GM18870 (cell line): ENCODE data around the gene DPY19L3.
"Not testable (repeated sequence)": the region's sequence is repeated elsewhere in the genome, so short reads cannot be mapped to it uniquely, and the experiment has no call there.

Experiments used
- ATAC-seq: cut with Tn5 transposase; IDR thresholded peaks from one replicate; pipeline ENCODE4 v1.9.1; 2021; ENCODE audit warnings: moderate library complexity; ENCODE audit not compliant: unreplicated experiment

Gene DPY19L3

GRCh38 chr19:32438751-32439150, 33.2 kb downstream of the DPY19L3 start:
- ATAC-seq: no peak

DNA sequence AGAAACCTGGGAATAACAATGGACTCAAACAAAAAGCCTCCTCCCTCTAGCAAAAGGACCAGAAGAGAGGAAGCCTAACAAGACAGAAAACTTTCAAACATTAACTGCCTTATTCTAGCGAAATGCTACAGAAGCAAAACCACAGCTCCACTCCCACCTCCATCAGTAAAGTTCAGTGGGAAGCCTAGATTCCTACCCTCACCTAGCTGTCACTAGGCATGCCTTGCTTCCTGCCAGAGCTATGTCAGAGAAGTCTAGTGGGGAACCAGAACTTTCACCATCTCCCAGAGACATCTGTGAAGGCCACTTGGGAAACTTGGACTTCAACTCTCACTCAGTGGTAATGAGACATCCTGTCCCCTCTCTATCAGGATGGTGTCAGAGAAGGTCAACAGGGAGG, 37.1 kb downstream of the DPY19L3 start:
- no peak for ATAC-seq

DNA sequence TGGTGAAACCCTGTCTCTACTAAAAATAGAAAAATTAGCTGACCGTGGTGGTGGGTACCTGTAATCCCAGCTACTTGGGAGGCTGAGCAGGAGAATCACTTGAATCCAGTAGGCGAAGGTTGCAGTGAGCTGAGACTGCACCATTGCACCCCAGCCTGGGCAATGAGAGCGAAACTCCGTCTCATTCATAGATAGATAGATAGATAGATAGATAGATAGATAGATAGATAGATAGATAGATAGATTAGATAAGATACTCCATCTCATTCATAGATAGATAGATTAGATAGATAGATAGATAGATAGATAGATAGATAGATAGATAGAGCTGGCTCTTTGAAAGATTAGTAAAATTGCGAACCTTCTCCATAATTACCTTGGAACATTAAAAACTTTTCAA, 42.0 kb downstream of the DPY19L3 start:
- not testable (repeated sequence) for ATAC-seq

- ATAC-seq: no peak
Measured at GRCh38 chr19:32448026-32448425, 42.5 kb downstream of the DPY19L3 start.

DNA sequence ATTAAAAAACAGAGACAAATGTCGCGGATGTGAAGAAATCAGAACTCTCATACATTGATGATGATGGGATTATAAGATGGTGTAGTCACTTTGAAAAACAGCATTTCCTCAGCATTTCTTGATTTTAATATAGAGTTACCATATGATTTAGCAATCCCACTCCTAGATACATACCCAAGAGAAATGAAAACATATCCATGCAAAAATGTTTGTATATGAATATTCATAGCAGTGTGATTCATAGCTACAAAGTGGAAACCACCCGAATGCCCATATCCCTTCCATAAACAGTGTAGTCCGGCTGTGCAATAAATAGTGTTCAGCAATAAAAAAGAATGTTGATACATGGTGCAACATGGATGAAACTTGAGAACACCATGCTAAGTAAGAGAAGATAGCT, 44.6 kb downstream of the DPY19L3 start:
- ATAC-seq: no peak

DNA sequence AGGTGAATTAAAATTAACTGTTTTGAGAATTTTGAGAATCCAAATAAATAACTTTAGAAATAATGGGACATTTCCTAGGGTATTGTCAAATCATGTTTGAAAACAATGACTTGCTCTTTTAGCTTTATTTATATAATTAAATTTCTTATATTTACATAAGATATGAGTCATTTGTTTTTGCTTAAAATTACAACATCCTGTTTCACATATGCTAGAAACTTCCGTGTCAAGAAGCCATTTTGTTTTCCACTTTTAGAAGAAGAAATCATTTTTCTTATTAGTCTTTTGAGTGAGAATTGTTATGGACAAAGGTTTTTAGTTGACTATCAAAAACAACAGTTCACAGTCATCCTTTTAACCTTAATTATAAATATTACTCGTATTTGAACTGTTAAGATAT, 48.2 kb downstream of the DPY19L3 start:
- ATAC-seq: no peak

DNA sequence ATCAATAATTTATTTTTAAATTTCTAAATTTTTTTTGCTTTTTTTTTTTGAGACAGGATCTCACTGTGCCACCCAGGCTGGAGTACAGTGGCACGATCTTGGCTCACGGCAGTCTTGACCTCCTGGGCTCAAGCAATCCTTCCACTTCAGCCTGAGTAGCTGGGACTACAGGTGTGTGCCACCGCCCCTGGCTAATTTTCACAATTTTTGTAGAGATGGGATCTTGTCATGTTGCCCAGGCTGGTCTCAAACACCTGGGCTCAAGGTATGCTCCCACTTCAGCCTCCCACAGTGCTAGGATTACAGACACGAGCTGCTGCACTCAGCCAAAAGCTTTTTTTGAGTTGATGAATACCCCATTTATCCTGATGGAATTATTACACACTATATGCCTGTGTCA, 50.8 kb downstream of the DPY19L3 start:
- no peak for ATAC-seq

DNA sequence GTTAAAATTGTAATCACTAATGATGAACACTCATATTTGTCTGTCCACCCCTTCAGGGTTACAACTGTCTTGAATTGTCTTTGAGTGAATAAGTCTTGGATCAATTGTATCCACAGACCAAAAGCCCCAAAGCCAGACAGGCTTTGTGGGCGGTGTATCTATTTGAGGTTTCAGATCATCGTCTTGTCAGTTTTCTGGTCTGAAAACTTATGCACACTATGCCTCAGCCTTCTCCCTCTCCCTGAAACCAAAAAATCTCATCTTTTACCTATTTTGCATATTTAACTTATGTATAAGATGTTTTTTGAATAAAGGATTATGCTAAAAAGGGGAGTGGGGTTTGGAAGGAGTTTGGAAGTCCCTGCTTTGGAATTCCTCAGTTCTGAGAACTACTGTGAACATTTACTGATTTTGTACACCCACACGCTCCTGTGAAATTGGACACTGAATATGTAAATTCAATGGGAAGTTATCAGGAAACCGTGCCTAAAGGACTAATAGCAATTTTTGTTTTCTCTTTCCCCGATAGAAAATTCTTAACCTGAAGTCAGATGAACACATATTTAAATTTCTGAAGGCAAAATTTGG, 52.1 kb downstream of the DPY19L3 start:
- no peak for ATAC-seq

- ATAC-seq: peak; percentile 77
Measured at GRCh38 chr19:32458500-32459123, 53.0 kb downstream of the DPY19L3 start.

DNA sequence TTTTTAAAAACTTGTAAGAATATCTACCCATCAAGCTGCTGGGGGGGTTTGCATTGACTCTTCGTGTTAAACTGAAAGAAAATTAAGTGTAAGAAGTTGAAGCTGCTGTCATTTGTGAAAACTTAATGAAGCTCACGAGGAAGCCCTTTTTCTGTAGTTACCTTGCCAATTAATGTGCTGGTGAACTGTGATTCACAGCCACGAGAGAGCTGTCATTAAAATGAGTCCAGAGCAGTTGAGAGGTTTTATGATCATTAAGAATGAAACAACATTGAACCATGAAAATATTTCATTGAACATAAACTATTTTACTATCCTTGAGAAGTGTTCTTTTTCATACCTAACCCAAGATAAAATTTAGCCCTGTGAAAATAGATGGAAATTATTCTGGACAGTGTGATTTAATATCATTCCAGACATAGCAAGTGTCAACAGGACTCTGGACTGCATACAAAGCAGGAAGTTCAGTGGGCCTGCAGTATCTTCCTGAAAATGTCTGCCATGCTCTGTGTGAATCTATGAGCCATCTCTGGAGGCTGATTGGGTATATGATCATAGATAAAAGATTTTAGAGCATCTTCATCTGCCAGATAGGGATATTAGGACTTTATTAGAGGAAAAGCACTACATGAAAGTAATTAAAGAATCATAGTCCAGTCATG, 53.8 kb downstream of the DPY19L3 start:
- ATAC-seq: no peak

GRCh38 chr19:32460476-32460875, 54.9 kb downstream of the DPY19L3 start:
- no peak for ATAC-seq

- ATAC-seq: no peak
Measured at GRCh38 chr19:32464279-32464678, 58.7 kb downstream of the DPY19L3 start.

GRCh38 chr19:32465176-32465575, 59.6 kb downstream of the DPY19L3 start:
- ATAC-seq: no peak

GRCh38 chr19:32469795-32470194, 64.2 kb downstream of the DPY19L3 start:
- ATAC-seq: no peak

DNA sequence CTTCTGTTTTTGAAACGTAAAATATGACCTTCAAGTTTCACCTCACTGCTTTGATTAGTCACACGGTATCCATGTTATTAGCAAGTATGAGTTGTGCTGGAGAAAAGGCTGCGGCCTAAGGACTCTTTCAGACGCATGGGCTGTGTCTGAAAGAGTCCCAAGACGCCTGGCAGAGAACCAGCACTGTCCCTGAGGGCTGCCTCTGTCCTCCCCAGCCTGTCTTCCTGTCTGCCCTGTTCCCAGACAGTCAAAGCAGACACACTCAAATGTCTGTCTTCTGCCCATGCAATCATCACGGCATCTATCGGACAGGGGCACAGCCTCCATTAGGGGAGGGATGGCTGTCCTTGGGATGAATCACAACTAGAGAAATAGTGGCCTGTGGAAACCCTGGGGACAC, 65.5 kb downstream of the DPY19L3 start:
- ATAC-seq: no peak

DNA sequence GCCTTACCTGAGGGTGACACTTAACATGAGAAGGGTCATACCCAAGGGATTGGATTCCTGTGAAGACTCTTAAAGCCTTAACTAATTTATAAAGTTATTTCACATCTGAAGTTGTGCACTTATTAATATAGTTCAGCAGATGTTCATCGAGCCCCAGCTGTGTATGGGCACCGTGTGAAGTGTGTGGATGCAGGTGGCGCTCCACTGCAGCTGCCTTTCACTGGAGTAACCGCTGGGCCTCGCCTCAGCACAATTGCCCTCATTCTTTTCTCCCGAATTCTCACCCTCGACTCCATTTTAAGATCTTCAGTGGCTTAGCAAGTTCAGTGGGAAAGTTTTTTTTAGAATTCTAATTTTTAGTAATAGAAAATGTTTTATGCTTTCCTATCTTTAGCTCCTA, 66.2 kb downstream of the DPY19L3 start:
- ATAC-seq: no peak

DNA sequence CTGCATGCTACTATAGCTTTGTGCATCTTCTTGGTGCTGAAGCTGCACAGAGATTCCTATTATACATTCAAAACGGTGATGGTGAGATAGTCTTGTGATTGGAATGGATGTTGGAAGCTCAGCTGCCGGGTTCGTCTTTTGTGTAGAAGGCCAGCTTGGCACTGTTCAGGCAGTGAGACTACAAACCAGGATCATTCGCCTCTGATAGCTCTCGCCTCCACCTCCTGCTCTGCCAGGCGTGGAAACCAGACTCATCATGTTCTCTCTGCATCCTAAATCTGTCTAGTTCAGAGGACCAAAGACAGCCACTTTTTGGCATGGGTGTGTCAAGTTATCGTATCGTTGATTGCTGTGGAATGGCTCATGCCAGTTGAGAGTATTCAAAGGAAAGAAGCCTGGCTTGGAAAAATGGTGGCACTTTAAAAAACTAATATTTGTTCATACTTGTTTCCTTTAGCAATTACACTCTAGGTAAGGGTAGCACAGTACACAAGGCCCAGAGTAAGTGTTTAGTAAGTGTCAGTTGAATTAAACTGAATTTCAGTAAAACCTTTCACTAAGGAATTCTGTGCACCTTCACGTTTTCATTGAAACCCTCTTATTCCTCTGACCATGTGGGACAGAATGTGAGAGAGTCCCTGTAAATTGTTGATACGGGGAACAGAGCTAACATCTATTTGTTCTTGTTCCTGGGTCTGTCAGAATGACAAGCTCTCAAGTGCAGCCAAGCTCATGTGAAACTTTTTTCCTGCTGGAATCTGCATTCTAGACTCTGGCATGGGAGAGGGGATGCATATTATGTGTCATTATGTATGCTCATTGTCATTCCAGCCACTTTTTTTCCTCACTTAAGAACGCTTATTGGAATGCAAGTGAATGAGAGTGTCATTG, 69.8 kb downstream of the DPY19L3 start:
- ATAC-seq: no peak

DNA sequence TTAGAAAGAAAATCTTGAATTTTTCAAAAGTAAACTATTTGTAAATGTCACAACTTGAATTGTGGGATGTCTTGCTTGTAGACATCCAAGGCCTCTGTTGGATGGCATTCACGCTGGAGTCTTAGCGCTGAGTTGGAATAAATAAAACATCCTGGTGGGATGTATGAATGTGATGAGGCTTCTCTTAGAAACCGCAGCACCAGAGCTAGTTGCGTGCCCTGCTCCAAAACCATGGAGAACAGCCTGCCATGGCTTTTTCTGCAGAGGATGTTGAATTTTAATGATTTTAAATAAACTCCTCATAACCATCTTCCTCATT, 70.4 kb downstream of the DPY19L3 start:
- no peak for ATAC-seq

DNA sequence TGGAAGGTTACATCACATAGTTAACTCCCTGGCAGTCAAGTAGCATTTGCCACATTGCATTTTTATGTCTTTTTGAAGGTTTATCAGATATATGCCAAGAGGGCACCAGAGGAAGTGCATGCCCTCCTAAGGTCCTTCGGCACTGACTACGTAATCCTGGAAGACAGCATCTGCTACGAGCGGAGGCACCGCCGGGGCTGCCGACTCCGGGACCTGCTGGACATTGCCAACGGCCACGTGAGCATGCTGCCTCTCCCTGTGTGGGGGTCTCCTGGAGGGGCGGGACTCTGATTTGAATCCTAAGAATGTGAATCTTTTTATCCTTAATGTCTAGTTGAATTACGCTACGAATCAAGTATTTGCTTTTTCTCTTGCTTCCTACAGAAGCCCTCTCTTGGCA, 74.8 kb downstream of the DPY19L3 start:
- ATAC-seq: no peak

DNA sequence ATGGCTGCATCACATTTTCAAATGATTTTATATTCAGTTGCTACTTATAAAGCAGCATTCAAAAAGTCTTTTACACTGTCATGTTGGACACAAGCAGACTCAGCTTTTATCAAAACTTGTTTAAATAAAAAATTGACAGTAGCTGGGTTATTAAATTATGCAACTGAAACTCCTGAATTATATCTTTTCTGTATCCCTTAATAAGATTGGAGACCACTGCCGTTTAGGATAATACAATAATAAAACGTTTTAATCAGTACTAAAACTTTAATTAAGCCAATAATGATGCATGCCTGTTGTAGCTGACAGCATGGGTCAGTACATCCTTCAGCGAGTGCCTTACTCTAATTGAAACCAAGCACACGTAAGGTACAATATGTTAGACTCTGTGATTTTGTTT, 78.0 kb downstream of the DPY19L3 start:
- no peak for ATAC-seq

- no peak for ATAC-seq
Measured at GRCh38 chr19:32489971-32490370, 84.4 kb downstream of the DPY19L3 start.

DNA sequence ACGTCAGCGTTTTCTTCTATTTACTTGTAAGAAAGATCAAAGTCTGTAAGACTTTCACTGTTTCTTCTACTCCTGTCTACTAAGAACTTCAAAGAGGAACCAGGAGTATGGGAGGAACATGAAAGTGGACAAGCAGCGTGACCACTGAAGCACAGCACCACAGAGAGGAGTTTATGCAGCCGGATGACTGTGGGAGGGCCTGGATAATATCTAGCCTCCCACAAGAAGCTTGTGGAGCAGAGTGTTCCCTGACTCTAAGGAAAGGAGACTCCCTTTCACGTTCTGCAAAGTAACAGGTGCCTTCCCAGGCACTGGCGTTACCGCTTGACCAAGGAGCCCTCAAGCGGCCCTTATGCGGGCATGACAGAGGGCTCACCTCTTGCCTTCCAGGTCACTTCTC, 91.8 kb downstream of the DPY19L3 start:
- ATAC-seq: no peak
